ENCODE data around the gene ARAP2.

ARAP2 gene

GRCh38 chr4:36222702-36223101 lies 21.6 kb downstream of the ARAP2 start:
- H3K4me3 ChIP-seq (ENCODE audit: low read depth, low read length) = no peak overlapping the region
- TF ChIP-seq CTCF (IDR thresholded peaks at IDR 0.05; ENCODE audit: low read depth, low read length, missing control alignments) = no peak
- no peaks in the 10 kb centered on the region for H3K36me3 ChIP-seq (replicated peaks)
- no peak for DNase-seq
- in situ Hi-C loops (cut with HindIII; ENCODE audit: low pct_ligation_motif_present, low sequenced_read_pairs) = no loop called here
- H3K27me3 ChIP-seq (replicated peaks) = no peaks in the 10 kb centered on the region
- H3K27ac ChIP-seq = no peak overlapping the region

- in situ Hi-C loops (cut with HindIII; ENCODE audit: low pct_ligation_motif_present, low sequenced_read_pairs) = no loop called here
- Histone ChIP-seq H3K27ac (no peak overlapping the region), H3K4me3 (ENCODE audit: low read depth, low read length) (no peak overlapping the region), H3K27me3 (replicated peaks) (no peaks in the 10 kb centered on the region), H3K36me3 (replicated peaks) (no peaks in the 10 kb centered on the region)
- TF ChIP-seq CTCF (IDR thresholded peaks at IDR 0.05; ENCODE audit: low read depth, low read length, missing control alignments) = no peak
- no peak for DNase-seq
Measured at GRCh38 chr4:36220776-36221175, 23.5 kb downstream of the ARAP2 start.

GRCh38 chr4:36218121-36218520 lies 26.2 kb downstream of the ARAP2 start:
- H3K4me3 ChIP-seq (ENCODE audit: low read depth, low read length) = no peak overlapping the region
- in situ Hi-C loops (cut with HindIII; ENCODE audit: low pct_ligation_motif_present, low sequenced_read_pairs) = no loop called here
- DNase-seq = no peak
- no peaks in the 10 kb centered on the region for H3K27me3 ChIP-seq (replicated peaks)
- no peak for TF ChIP-seq CTCF (IDR thresholded peaks at IDR 0.05; ENCODE audit: low read depth, low read length, missing control alignments)
- H3K36me3 ChIP-seq (replicated peaks) = no peaks in the 10 kb centered on the region
- no peak overlapping the region for H3K27ac ChIP-seq

GRCh38 chr4:36215627-36216026 lies 28.7 kb downstream of the ARAP2 start:
- in situ Hi-C loops (cut with HindIII; ENCODE audit: low pct_ligation_motif_present, low sequenced_read_pairs) = no loop called here
- H3K27me3 ChIP-seq (replicated peaks) = no peaks in the 10 kb centered on the region
- TF ChIP-seq CTCF (IDR thresholded peaks at IDR 0.05; ENCODE audit: low read depth, low read length, missing control alignments) = no peak
- H3K27ac ChIP-seq = no peak overlapping the region
- no peak for DNase-seq
- no peak overlapping the region for H3K4me3 ChIP-seq (ENCODE audit: low read depth, low read length)
- H3K36me3 ChIP-seq (replicated peaks) = no peaks in the 10 kb centered on the region

GRCh38 chr4:36214735-36215485 lies 29.4 kb downstream of the ARAP2 start:
- Histone ChIP-seq H3K36me3 (replicated peaks) (no peaks in the 10 kb centered on the region), H3K4me3 (ENCODE audit: low read depth, low read length) (no peak overlapping the region), H3K27me3 (replicated peaks) (no peaks in the 10 kb centered on the region), H3K27ac (no peak overlapping the region)
- in situ Hi-C loops (cut with HindIII; ENCODE audit: low pct_ligation_motif_present, low sequenced_read_pairs) = no loop called here
- DNase-seq = no peak
- TF ChIP-seq CTCF (IDR thresholded peaks at IDR 0.05; ENCODE audit: low read depth, low read length, missing control alignments) = no peak

GRCh38 chr4:36213977-36214376 lies 30.3 kb downstream of the ARAP2 start:
- no peak overlapping the region for H3K27ac ChIP-seq
- in situ Hi-C loops (cut with HindIII; ENCODE audit: low pct_ligation_motif_present, low sequenced_read_pairs) = no loop called here
- DNase-seq = no peak
- no peaks in the 10 kb centered on the region for H3K36me3 ChIP-seq (replicated peaks)
- TF ChIP-seq CTCF (IDR thresholded peaks at IDR 0.05; ENCODE audit: low read depth, low read length, missing control alignments) = no peak
- H3K4me3 ChIP-seq (ENCODE audit: low read depth, low read length) = no peak overlapping the region
- no peaks in the 10 kb centered on the region for H3K27me3 ChIP-seq (replicated peaks)

All from brain microvascular endothelial cell (primary cell).